GM23248 (cell line): ENCODE results near the gene SHCBP1L.
"Not testable (repeated sequence)": the region's sequence is repeated elsewhere in the genome, so short reads cannot be mapped to it uniquely, and the experiment has no call there.

Experiments
- EZH2 ChIP-seq: fragments of 200-600 bp; sonication (generic); IDR thresholded peaks from 2 replicates; pipeline ENCODE4 v1.6.1; 2018; ENCODE audit warnings: antibody characterized with exemption, mild to moderate bottlenecking; ENCODE audit not compliant: insufficient read depth, poor library complexity, severe bottlenecking
- EZH2phosphoT487 ChIP-seq: fragments of 200-600 bp; sonication (generic); IDR thresholded peaks from 2 replicates; pipeline ENCODE4 v1.6.1; 2018; ENCODE audit warnings: antibody characterized with exemption, moderate library complexity, mild to moderate bottlenecking, low read depth; ENCODE audit not compliant: insufficient read depth

DNA sequence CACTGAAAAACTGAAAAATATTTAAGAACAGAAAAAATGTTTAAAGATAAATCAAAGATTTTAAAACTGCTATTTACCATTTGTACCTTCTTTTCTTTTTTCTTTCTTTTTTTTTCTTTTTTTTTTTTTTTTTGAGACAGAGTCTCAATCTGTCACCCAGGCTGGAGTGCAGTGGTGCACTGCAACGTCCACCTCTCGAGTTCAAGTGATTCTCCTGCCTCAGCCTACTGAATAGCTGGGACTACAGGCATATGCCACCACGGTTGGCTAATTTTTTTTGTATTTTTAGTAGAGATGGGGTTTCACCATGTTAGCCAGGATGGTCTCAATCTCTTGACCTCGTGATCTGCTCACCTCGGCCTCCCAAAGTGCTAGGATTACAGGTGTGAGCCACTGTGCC lies 51.0 kb downstream of the SHCBP1L start:
- not testable (repeated sequence) for TF ChIP-seq EZH2, EZH2phosphoT487
